PC-9 (cell line): ENCODE results near the gene COQ8A. TPM values are rescaled to one million over a fixed set of nuclear protein-coding genes. Genes with fewer than 3 reads are reported as not detected.

Experiments
- BruUV-seq: library from RNA; stranded (reverse); fragments of 400-500 nt; replicated peaks from 2 replicates; lab custom pipeline; 2021; lab: Mats Ljungman, UMichigan
- CTCF ChIA-PET: fragments of 300-600 bp; sonication (Branson Sonifier 250); formaldehyde crosslinking; loops from one replicate; lab custom pipeline; 2022; ENCODE audit warnings: antibody characterized with exemption; lab: Charles Lee
- POLR2A ChIA-PET: fragments of 300-600 bp; sonication (Branson Sonifier 250); formaldehyde crosslinking; loops from one replicate; lab custom pipeline; 2022; ENCODE audit warnings: antibody characterized with exemption; ENCODE audit not compliant: unreplicated experiment; lab: Charles Lee
- DNase-seq, 2 experiments: peaks; one replicate each; pipeline versions ENCODE4 v3.0.0 to v3.0.0-alpha.2; 2015 to 2022; ENCODE audit warnings: mixed read lengths in 1 of 2
- H2AFZ ChIP-seq: fragments of 200-600 bp; sonication (generic); 2 replicates; pipeline ENCODE4 v1.8.1; 2017; ENCODE audit warnings: antibody characterized with exemption
- H3F3A ChIP-seq: fragments of 200-600 bp; sonication (generic); 2 replicates; pipeline ENCODE4 v1.8.1; 2017; ENCODE audit warnings: antibody characterized with exemption, mild to moderate bottlenecking, low read depth; ENCODE audit not compliant: insufficient read depth
- H3K27ac ChIP-seq: fragments of 200-600 bp; sonication (generic); 2 replicates; pipeline ENCODE4 v1.6.1; 2016; ENCODE audit warnings: mixed run types
- H3K27me3 ChIP-seq: fragments of 200-600 bp; sonication (generic); 2 replicates; pipeline ENCODE4 v1.6.1; 2016; ENCODE audit warnings: low read depth, mixed run types; ENCODE audit not compliant: insufficient read depth
- H3K36me3 ChIP-seq: fragments of 200-600 bp; sonication (generic); 2 replicates; pipeline ENCODE4 v1.6.1; 2016; ENCODE audit warnings: low read depth, mixed run types
- H3K4me1 ChIP-seq: fragments of 200-600 bp; sonication (generic); replicated peaks from 2 replicates; pipeline ENCODE4 v1.6.1; 2016; ENCODE audit warnings: mixed run types; ENCODE audit not compliant: insufficient read depth
- H3K4me2 ChIP-seq: fragments of 200-600 bp; sonication (generic); 2 replicates; pipeline ENCODE4 v1.6.1; 2017; ENCODE audit warnings: mixed run types
- H3K4me3 ChIP-seq: fragments of 200-600 bp; sonication (generic); 2 replicates; pipeline ENCODE4 v1.6.1; 2016; ENCODE audit warnings: mixed run types
- H3K79me2 ChIP-seq: fragments of 200-600 bp; sonication (generic); 2 replicates; pipeline ENCODE4 v1.6.1; 2017; ENCODE audit warnings: low read depth, mixed run types
- H3K9me2 ChIP-seq: fragments of 200-600 bp; sonication (generic); 2 replicates; pipeline ENCODE4 v1.8.1; 2017; ENCODE audit warnings: mild to moderate bottlenecking; ENCODE audit not compliant: insufficient read depth
- H3K9me3 ChIP-seq: fragments of 200-600 bp; sonication (generic); 2 replicates; pipeline ENCODE4 v1.8.1; 2016; ENCODE audit warnings: low read depth; ENCODE audit not compliant: insufficient read depth
- H4K20me1 ChIP-seq: fragments of 200-600 bp; sonication (generic); 2 replicates; pipeline ENCODE4 v1.8.1; 2017; ENCODE audit not compliant: insufficient read depth
- CTCF ChIP-seq: fragments of 200-600 bp; sonication (generic); conservative IDR thresholded peaks from 2 replicates; pipeline ENCODE4 v1.6.1; 2017; ENCODE audit warnings: mixed run types, antibody characterized with exemption, mild to moderate bottlenecking, moderate library complexity
- EZH2 ChIP-seq: fragments of 200-600 bp; sonication (generic); IDR thresholded peaks from 2 replicates; pipeline ENCODE4 v1.8.0; 2017; ENCODE audit warnings: antibody characterized with exemption, low read depth
- intact Hi-C: fragments of 100-400 bp; cut with micrococcal nuclease; formaldehyde crosslinking; loops from one replicate; pipeline ENCODE4 v1.10.0; 2022; ENCODE audit not compliant: unreplicated experiment
- total RNA-seq: library from RNA; stranded (reverse); gene quantifications from 2 replicates; pipeline ENCODE4 v1.2.3, GENCODE V29; 2021

The COQ8A gene
- total RNA-seq, 1 experiment from 2014 or later, result 32.9 TPM

DNA sequence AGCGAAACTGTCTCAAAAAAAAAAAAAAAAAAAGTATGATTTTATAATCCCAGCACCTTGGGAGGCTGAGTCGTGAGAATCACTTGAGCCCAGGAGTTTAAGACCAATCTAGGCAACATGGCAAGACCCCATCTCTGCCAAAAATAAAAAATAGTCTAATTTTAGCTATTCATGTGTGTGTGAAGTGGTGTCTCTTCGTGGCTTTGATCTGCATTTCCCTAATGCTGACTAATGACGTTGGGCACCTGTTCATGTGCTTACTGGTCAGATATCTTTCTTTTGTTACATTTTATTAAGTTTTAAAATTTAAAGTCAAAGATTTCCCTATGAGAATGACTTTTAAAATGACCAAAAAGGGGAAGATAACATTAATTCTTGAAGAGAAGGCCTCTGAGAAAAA lies 38.7 kb upstream of the COQ8A start:
- ChIA-PET CTCF (interaction anchor here (0.7 kb wide), 2 partner anchors 12 to 268 kb away, joined by 4 read pairs; no protein-coding TSS in a partner anchor), POLR2A (no interaction called here)
- no peak for TF ChIP-seq EZH2
- TF ChIP-seq CTCF, result no peak
- H3F3A ChIP-seq, result no peaks in the 10 kb centered on the region
- H3K27ac ChIP-seq, result no peak overlapping the region
- no peak overlapping the region for H2AFZ ChIP-seq
- no peaks in the 10 kb centered on the region for H3K4me1 ChIP-seq
- H4K20me1 ChIP-seq, result no peaks in the 10 kb centered on the region
- H3K36me3 ChIP-seq, result no peaks in the 10 kb centered on the region; the same call in 1 of the 2 replicates
- no peaks in the 10 kb centered on the region for H3K79me2 ChIP-seq
- BruUV-seq, result no TSS peak
- DNase-seq, result no peak
- H3K27me3 ChIP-seq, result no peaks in the 10 kb centered on the region
- no peak overlapping the region for H3K4me3 ChIP-seq
- no peaks in the 10 kb centered on the region for H3K9me3 ChIP-seq
- H3K4me2 ChIP-seq, result no peak overlapping the region
- no peaks in the 10 kb centered on the region for H3K9me2 ChIP-seq
- intact Hi-C loops, result no loop called here

- CTCF ChIA-PET, result no interaction called here
- no peaks in the 10 kb centered on the region for H3K79me2 ChIP-seq
Measured at GRCh38 chr1:226902601-226903000, 37.5 kb upstream of the COQ8A start.

GRCh38 chr1:226903819-226904716 lies 36.0 kb upstream of the COQ8A start:
- TF ChIP-seq CTCF, result no peak
- no peak for TF ChIP-seq EZH2
- H2AFZ ChIP-seq, result no peak overlapping the region
- H3K27me3 ChIP-seq, result no peaks in the 10 kb centered on the region
- DNase-seq, result no peak
- H4K20me1 ChIP-seq, result no peaks in the 10 kb centered on the region
- ChIA-PET CTCF (interaction anchor here (0.6 kb wide), 2 partner anchors 497 to 522 kb away, joined by 4 read pairs; no protein-coding TSS in a partner anchor), POLR2A (interaction anchor here (0.7 kb wide), 1 partner anchor 420 kb away, joined by 3 read pairs; no protein-coding TSS in a partner anchor)
- no peak overlapping the region for H3K4me3 ChIP-seq
- intact Hi-C loops, result no loop called here
- no peak overlapping the region for H3K27ac ChIP-seq
- no TSS peak for BruUV-seq
- H3K9me3 ChIP-seq, result no peaks in the 10 kb centered on the region
- H3K4me1 ChIP-seq, result no peaks in the 10 kb centered on the region
- H3K36me3 ChIP-seq, result no peaks in the 10 kb centered on the region
- no peaks in the 10 kb centered on the region for H3F3A ChIP-seq
- no peaks in the 10 kb centered on the region for H3K9me2 ChIP-seq
- H3K79me2 ChIP-seq, result no peaks in the 10 kb centered on the region
- H3K4me2 ChIP-seq, result no peak overlapping the region

More at GRCh38 chr1:226902601-226903000, 37.5 kb upstream of the COQ8A start:
- Histone ChIP-seq H3K4me2 (no peak overlapping the region), H3K4me1 (no peaks in the 10 kb centered on the region), H3K9me3 (no peaks in the 10 kb centered on the region), H3K4me3 (no peak overlapping the region), H3K27ac (no peak overlapping the region), H4K20me1 (no peaks in the 10 kb centered on the region), H2AFZ (no peak overlapping the region), H3F3A (no peaks in the 10 kb centered on the region), H3K27me3 (no peaks in the 10 kb centered on the region), H3K9me2 (no peaks in the 10 kb centered on the region), H3K36me3 (no peaks in the 10 kb centered on the region; the same call in 1 of the 2 replicates)
- DNase-seq, result no peak
- POLR2A ChIA-PET, result no interaction called here
- intact Hi-C loops, result no loop called here
- BruUV-seq, result no TSS peak
- no peak for TF ChIP-seq CTCF
- no peak for TF ChIP-seq EZH2
